Left forelimb (tissue), 1 donor: ENCODE results near the gene GMNC.

ENCODE experiments used
- DNase-seq: peaks from one replicate; pipeline ENCODE4 v3.0.0-alpha.2; 2018; ENCODE audit warnings: low spot score

Gene GMNC

GRCh38 chr3:190849607-190850006 lies 12.9 kb downstream of the GMNC start:
- DNase-seq, result no peak

- no peak for DNase-seq
Measured at GRCh38 chr3:190848870-190849269, 13.6 kb downstream of the GMNC start.

- DNase-seq, result no peak
Measured at GRCh38 chr3:190847436-190847835, 15.1 kb downstream of the GMNC start.

GRCh38 chr3:190840146-190840545 lies 22.3 kb downstream of the GMNC start:
- DNase-seq, result no peak

- no peak for DNase-seq
Measured at GRCh38 chr3:190831225-190831624, 31.3 kb downstream of the GMNC start.

GRCh38 chr3:190830031-190830430 lies 32.5 kb downstream of the GMNC start:
- no peak for DNase-seq

GRCh38 chr3:190826018-190826417 lies 36.5 kb downstream of the GMNC start:
- no peak for DNase-seq

GRCh38 chr3:190825386-190826016 lies 37.0 kb downstream of the GMNC start:
- no peak for DNase-seq

GRCh38 chr3:190811775-190812480 lies 50.6 kb downstream of the GMNC start:
- DNase-seq, result no peak

GRCh38 chr3:190810957-190811356 lies 51.5 kb downstream of the GMNC start:
- DNase-seq, result no peak

GRCh38 chr3:190809351-190809750 lies 53.1 kb downstream of the GMNC start:
- no peak for DNase-seq

- DNase-seq, result no peak
Measured at GRCh38 chr3:190807719-190808375, 54.6 kb downstream of the GMNC start.
